ENCODE data around the gene ZC3H12A.
A peak's percentile ranks its signal among the peaks of the same experiment; 100 is the strongest.

The ZC3H12A gene

DNA sequence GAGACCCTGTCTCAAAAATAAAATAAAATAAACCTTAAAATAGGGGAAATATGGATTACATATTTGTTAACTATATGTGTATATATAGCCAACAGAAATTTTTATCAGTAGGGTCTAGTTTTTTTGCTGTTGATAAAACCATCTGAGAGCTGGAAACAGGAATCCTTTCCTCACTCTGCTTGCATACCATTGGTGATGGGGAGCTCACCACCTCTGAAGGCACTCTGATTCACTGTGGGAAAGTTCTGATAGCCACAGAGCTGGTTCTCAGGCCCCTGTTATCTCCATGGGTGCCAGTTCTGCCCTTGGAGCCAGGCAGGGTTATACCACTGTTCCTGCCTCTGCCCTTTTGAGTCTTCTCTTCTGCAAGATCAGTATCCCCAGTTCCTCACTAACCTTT, 17.8 kb upstream of the ZC3H12A start:
- DNase-seq, result no peak

DNA sequence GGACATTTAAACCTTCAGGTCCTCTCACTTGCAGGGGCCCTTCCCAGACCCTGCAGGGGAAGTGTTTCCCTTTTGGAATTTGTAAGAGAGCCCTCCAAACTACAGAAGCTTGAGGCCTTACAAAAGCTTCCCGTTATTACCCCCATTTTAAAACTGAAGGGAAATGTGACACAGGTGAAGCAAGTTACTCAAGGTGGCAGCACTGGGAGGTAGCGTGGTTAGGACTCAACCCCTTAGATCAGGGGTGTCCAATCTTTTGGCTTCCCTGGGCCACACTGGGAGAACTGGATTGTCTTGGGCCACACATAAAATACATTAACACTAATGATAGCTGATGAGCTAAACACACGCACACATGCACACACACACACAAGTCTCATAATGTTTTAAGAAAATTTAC, 15.8 kb upstream of the ZC3H12A start:
- peak; percentile 28 for DNase-seq

DNA sequence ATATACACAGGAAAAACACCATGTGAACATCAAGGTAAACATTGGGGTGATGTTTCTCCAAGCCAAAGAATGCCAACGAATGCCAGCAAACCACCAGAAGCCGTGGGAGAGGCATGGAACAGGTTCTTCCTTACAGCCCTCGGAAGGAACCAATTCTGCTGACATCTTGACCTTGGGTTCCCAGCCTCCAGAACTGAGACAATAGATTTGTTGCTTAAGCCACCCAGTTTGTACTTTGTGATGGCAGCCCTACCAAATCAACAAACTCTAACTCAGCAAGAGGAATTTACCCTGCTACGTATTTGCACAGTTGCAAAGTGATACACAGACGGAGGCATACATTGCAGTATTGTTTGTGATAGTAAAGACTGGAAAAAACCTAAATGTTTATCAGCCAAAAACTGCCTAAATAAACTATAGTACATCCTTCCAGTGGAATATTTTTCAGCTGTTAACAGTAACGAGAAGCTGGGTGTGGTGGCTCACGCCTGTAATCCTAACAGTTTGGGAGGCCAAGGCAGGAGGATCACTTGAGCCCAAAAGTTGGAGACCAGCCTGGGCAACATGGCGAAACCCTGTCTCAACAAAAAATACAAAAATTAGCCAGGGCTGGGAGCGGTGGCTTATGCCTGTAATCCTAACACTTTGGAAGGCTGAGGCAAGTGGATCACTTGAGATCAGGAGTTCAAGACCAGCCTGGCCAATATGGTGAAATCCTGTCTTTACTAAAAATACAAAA, 12.5 kb upstream of the ZC3H12A start:
- no peak for DNase-seq

DNA sequence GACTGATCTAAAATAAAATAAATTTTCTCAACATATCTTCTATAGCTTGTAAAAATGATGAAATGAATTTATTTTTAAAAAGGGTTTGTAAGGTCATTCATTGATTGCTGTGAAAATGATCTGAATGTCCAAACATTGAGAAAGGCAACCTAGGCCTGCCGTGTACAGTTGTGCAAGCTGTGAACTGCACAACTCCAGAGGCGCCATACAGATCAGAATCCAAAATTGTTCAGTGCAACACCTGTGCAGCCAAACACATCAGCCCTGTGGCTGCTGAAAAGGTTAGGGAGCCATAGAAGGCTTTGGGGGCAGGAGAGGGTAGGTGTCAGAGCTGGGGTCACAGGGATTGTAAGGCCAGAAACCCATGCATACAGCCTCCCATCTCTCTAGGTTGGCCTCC, 9.9 kb upstream of the ZC3H12A start:
- no peak for DNase-seq

DNA sequence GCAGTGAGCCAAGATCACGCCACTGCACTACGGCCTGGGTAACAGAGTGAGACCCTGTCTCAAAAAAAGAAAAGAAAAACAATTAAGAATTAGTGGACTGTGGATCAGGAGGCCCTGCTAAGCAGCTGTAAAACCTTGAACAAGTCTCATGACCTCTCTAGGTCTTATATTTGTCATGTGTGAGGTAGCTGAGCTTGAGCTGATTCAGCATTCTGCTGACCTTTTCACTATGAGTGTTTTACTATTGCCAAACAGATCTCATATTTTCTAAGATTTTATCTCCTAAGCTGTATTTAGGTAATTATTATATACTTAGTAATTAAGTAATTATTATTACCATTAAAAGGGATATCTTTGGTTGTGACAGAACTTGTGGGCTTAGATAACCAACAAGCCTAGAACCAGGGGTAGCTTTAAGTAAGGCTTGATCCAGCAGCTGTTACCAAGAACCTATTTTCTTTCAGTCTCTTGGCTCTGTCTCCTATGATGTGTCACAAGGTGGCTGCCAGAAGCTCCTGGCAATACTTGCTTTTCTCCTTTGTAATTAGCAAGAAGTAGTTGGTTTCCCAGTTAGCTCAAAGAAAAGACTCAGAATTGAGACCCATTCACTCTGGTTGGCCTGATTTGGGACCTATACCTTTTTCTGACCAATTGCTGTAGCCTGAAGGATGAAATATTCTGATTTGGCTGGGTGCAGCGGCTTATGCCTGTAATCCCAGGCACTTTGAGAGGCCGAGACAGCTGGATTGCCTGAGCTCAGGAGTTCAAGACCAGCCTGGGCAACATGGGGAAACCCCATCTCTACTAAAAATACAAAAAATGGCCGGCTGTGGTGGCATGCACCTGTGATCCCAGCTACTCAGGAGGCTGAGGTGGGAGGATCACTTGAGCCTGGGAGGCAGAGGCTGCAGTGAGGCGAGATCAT, 8.5 kb upstream of the ZC3H12A start:
- DNase-seq, result no peak

DNA sequence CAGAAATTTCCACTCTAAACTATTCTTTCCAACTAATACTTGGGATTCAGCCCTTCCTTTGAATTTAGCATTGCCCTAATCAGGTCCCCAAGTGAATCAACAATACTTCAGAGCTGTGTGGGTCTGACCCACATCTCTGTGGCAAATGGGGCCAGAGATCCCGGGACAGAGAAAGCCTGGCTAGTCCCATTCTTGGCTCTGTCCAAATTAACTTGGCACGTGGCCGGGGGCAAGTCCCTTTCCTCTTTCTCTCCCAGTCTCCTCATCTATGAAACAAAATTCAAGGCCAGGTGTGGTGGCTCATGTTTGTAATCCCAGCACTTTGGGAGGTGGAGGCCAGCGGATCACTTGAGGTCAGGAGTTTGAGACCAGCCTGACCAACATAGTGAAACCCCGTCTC, 6.3 kb upstream of the ZC3H12A start:
- no peak for DNase-seq

DNA sequence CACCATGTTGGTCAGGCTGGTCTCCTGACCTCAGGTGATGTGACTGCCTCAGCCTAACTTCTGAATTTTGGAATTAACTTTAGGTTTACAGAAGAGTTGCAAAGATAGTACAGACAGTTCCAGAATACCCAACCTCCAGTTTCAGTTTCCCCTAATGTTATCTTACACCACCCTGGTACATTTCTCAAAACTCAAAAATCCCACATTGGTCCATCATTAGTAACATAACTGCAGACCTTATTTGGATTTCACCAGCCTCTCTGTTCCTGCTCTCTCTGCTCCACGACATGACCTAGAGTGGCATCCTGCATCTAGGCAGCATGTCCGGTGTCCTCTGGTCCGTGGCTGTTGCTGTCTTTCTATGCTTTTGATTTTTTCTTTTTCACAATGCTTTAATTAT, 5.0 kb upstream of the ZC3H12A start:
- no peak for DNase-seq

DNA sequence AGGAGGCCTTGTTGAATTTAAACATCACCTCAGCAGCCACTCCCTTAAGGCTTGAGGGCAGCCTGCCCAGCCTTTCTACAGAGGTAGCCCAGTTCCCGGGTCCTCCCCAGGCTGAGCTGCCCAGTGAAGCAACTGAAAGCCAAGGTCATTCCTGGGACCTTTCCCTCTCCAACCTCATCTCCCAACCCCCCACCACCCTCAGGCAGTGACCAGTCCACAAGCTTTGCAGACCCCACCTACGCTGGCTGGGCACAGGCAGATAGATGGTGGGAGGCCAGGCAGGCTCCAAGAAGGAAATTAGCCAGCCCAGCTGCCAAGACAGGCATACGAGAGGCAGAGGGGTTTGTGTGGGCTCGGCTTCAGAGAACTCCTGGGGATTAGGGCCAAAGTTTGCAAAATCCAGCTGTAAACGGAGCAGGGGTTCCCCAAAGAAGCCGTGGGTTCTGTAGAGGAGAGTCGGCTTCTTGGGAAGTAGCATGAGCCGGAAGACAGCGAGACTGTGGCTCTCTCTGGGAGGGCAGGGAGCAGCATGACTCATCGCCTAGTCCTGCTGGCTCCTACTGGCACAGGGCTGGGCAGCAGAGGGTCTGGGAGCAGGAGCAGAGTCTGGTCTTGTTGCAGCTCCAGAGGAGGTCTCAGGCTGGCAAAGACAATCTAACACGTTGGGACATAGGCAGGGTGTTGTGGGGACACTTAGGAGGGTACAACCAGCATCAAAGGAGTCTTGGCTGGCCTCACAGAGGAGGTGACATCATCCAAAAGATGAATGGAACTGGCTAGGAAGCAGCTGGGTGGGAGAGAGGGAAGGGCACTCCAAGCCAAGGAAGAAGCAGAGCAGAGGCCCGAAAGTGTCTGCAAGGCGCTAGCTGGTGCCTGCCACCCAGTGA, 2.8 kb upstream of the ZC3H12A start:
- DNase-seq, result no peak

DNA sequence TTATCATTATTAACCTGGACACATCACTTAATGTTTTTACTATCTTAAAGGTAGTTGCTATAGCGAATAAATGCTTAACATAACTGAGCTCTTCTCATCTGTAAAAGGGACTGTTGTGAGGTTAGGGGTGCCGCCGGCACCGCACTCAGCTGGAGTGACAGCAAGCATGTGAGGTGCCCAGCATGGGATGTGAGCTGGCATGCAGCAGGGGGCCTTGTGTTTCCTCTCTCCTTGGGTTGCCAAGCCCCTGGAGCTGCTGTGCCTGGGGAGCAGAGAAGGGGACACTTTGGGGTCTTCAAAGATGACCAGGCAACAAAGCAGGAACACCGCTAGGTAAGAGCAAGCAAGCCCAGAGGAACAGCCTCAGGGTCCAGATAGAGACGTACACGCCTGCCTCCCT, 2.1 kb upstream of the ZC3H12A start:
- no peak for DNase-seq

DNA sequence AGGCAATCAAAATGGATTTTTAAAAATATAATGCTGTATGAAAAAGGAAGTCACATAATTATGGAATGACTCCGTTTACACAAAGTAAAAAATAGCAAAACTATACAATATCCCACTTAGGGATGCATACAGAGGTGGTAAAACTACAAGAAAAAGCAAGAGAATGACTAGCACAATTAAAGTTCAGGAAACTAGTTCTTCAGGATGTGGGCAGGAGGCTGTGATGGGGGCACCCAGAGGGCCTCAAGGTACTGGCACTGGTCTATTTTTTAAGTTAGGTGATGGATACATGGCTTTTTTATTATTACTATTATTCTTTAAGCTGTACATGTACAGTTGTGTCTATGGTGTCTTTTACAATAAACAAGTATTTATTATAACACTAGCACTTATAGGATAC, 1.4 kb upstream of the ZC3H12A start:
- DNase-seq, result no peak

DNA sequence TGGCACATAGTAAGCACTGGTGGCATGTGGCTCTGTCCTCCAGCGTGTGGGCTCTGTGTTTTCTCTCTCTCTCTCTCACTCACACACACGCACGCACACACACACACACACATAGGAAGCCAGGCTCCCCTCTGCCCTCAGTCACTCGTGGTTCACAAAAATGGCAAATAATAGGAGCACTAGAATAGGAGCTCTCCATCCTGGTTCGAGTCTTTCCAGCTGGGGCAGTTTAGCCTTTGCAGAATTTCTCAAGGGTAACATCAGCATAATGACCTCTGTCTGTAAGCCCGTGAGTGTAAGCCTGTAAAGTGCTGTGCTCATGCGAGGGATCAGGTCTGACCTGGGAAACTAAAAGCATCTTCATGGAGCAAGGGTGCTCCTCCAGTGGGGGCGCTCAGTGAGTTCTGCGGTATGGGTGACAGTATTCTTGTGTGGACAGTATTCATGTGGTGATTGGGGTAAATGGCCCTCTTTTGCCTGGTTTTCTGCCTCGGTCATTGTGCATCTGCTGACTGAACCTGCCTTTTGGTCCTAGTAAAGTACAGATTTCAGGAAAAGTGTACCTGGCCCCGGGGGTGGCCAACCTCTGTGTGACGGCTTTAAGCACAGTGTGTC, 842 bp upstream of the ZC3H12A start:
- peak; percentile 72 for DNase-seq

DNA sequence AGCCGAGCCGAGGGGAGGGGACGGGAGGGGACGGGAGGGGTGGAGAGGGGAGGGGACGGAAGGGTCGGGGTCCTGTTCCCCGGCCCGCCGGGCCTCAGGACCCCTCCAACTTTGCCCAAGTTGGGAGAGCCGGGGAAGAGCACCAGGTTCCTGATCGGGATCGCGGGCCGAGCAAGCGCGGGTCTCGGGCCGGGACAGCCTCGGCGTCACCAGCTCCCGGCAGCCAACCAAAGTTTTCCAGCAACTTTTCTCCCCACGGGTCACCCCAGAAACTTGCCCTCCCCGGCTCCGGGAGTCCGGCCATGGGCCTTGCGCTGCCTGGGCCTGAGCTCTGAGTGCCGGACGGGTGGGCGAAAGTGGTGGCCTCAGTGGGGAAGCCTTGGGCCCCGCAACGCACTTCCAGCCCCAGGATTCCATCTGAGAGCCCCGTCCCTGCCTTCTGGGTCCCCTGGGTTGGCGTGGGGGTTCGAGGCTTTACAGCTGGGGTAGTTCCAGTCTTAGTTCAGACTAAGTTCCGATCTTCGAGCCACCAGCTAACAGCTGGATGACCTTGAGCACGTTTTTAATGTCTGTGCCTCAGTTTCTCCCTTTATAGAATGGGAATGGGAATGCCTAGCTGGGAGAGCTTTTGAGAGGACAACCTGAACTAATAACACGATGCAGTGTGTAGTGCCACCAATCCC, 458 bp downstream of the ZC3H12A start:
- no peak for DNase-seq

DNA sequence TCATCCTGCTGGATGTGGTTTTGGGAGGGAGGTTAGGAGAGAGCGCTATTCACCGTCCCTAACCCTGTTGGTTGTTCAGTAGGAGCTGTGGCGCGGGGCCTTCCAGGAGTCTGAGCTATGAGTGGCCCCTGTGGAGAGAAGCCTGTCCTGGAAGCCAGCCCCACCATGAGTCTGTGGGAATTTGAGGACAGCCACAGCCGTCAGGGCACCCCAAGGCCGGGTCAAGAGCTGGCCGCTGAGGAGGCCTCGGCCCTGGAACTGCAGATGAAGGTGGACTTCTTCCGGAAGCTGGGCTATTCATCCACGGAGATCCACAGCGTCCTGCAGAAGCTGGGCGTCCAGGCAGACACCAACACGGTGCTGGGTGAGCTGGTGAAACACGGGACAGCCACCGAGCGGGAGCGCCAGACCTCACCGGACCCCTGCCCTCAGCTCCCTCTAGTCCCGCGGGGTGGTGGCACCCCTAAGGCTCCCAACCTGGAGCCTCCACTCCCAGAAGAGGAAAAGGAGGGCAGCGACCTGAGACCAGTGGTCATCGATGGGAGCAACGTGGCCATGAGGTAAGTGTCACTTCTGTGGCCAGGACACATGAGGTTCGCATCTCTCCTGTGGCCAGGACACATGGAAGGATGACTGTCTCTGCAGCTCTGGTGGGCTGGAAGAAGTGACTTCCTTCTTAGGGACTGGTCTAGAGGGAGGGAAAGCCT, 1.2 kb downstream of the ZC3H12A start:
- DNase-seq, result peak; percentile 25

DNA sequence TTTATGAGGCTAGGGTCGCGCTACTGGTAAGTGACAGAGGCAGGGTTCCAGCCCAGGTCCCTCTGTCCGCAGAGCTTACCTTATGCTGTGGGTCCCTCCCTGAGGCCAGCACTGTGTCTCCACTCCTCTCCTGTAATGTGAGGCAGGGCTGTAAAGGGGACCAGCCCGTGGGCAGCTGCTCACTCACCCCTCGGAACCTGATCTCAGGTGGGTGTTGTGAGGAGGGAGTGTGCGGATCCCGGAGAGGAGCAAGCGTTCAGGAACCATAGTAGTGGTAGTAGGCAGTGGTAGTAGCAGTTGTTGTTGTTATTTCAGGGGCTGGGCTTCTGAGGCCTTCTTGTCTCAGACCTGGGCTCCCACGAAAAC, 1.7 kb downstream of the ZC3H12A start:
- DNase-seq, result peak; percentile 24

DNA sequence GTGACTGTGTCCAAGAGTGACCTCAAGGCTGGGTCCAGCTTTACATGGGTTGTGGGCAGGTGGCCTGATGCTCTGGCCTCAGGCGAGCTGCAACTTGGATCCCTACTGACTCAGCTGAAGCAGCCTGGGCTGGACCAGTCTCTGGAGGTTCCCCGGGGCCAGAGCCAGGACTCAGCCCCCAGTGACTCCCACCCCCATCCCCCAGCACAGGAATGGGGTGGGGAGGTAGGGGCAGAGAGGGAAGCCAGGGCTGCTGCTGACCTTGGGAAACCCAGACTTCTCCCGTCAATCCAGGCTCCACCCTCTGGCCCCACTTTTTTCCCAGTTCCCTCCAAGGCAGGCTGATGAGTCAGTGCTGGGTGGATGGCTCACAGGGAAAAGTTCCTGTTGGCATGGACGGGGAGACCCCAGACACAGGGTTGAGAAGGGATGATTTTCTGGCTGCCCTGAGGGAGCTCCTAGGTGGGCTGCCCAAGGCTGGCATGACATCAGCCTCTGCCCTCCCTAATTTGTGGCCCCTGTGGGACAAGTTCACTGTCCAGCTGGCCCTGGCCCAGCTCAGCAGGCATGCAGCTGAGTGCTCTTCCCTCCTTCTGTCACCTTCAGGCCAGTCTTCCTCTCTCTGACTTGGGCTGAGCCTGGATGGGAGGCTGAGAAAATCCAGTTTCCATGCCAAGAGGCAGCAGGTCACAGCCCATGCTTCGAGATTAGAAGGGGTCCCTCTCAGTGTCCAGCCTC, 2.2 kb downstream of the ZC3H12A start:
- peak; percentile 23 for DNase-seq

DNA sequence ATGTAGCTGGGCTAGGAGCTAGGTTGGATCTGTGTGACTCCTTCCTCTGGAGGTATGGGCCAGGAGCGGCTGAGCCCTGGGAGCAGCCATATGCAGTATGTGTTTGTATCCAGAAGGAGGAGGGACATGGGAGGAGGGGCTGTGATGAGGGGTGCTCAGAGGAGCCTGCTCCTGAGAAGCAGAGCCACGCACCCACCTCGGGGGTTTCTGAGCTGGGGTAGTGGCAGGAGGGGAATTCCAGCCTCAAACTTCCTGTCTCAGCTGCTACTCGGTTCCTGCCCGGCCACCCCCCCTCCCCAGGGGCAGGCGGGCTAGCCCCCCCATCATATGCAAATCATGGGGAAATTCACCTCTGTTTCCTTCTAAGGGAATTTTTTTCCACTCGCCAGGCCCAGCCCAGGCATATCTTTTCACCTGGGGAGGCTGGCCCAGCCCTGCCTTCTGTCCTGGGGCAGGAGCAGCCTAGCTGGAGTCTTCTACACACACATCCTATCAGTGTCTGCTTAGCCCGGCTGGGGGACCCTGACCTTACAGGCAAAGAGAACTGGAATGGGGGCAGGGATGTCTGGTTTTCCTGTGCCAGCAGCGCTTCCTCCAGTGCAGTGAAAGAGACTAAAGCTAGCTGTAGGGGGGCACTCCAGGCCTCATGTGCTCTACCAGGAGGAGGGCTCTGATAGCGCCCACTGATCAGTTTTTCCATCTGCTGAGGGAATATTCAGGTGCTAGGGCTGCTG, 3.0 kb downstream of the ZC3H12A start:
- peak; percentile 92 for DNase-seq

DNA sequence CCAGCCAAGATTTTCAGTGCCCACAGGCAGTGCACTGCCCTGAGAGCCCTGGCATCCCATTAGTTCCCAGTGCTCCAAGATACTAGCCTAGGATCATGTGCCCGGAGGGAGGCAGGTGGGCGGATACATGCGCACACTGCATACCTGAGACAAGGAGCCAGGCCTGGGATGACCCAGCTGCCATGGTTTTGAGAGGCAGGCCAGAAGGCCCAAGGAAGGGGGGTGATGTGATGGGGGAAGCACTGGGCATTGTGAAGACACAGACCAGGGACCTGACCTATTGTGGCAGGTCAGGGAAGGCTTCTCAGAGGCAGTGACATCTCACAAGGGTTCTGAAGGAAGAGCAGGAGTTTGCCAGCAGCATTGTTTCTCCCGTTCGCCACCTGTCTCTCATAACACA, 3.6 kb downstream of the ZC3H12A start:
- DNase-seq, result peak; percentile 23

DNA sequence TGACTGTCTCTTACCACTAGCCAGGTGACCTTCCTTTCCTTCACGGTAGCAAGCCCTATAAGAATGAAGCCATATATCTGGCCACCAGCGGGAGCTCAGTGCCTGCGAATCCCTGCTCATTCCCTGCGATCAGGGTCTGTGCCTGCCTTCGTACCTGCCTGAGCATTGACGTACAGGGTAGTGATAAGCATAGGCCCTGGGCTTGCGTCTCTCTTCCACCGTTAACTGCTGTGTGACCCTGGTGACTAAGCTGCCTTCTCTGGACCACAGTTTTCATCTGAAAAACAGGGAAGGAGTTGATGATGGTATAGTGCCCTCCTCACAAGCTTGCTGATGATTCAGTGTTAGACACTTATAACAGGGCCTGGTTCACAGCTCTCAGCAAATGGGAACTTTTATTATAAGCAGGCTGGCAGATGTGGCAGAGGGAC, 4.1 kb downstream of the ZC3H12A start:
- DNase-seq, result peak; percentile 50

DNA sequence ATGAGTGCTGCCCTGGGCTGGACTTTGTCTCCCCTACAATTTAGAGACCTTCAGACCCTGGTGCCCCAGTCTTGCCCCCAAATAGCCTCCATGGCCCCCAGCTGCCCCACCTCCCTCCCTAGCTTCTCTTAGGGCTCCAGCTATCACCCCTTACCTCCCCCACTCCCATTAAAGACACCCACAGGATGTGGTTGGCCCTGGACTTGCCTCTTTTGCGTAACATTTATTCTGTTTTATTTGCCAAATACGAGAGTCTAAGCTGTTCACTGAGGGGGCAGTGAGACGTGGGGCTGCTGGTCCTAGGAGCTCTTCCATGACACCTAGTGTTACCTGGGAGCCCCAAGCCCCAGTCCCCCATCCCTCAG, 4.5 kb downstream of the ZC3H12A start:
- peak; percentile 74 for DNase-seq
